GM23338 (cell line): ENCODE results near the gene LRCH3.

ENCODE experiments used
- CREB1 ChIP-seq: fragments of 250-450 bp; sonication (Bioruptor Pico); IDR thresholded peaks from 2 replicates; pipeline ENCODE4 v1.5.0; 2020; ENCODE audit warnings: low read depth, mild to moderate bottlenecking, moderate library complexity
- EZH2 ChIP-seq: fragments of 200-600 bp; sonication (generic); IDR thresholded peaks from one replicate; pipeline ENCODE4 v1.8.0; 2017; ENCODE audit warnings: antibody characterized with exemption, mild to moderate bottlenecking, low read depth; ENCODE audit not compliant: unreplicated experiment
- EZH2phosphoT487 ChIP-seq: fragments of 200-600 bp; sonication (generic); IDR thresholded peaks from one replicate; pipeline ENCODE4 v1.8.1; 2018; ENCODE audit warnings: antibody characterized with exemption; ENCODE audit not compliant: unreplicated experiment
- JUNB ChIP-seq: IDR thresholded peaks from one replicate; pipeline ENCODE4 v1.6.1; 2016; ENCODE audit warnings: antibody characterized with exemption; ENCODE audit not compliant: unreplicated experiment
- NANOG ChIP-seq: IDR thresholded peaks from 2 replicates; pipeline ENCODE4 v1.6.1; 2016; ENCODE audit warnings: antibody characterized with exemption, borderline replicate concordance
- POLR2AphosphoS5 ChIP-seq: IDR thresholded peaks from 2 replicates; pipeline ENCODE4 v1.6.1; 2016; ENCODE audit warnings: antibody characterized with exemption, low read depth
- REST ChIP-seq: IDR thresholded peaks from one replicate; pipeline ENCODE4 v1.6.1; 2018; ENCODE audit warnings: antibody characterized with exemption; ENCODE audit not compliant: unreplicated experiment
- STAT1 ChIP-seq: IDR thresholded peaks from one replicate; pipeline ENCODE4 v1.6.1; 2016; ENCODE audit warnings: antibody characterized with exemption; ENCODE audit not compliant: unreplicated experiment
- ZNF114 ChIP-seq: fragments of 250-450 bp; sonication (Bioruptor Pico); IDR thresholded peaks from 2 replicates; pipeline ENCODE4 v1.5.0; 2020; ENCODE audit warnings: mild to moderate bottlenecking, moderate library complexity
- ZNF331 ChIP-seq: fragments of 250-450 bp; sonication (Bioruptor Pico); IDR thresholded peaks from 2 replicates; pipeline ENCODE4 v1.5.0; 2020; ENCODE audit warnings: low read depth, mild to moderate bottlenecking, moderate library complexity
- TF ChIP-seq, protein P1 (sequence below), 2 experiments: fragments of 200-600 bp in 1 of 2; sonication (generic) in 1 of 2; conservative IDR thresholded peaks; 2 replicates each; pipeline versions ENCODE4 v1.5.1 to v1.6.1; 2016 to 2017; ENCODE audit warnings: antibody characterized with exemption in 2 of 2, low read depth in 2 of 2, mild to moderate bottlenecking in 2 of 2, moderate library complexity in 1 of 2
- TF ChIP-seq, protein P2 (sequence below): IDR thresholded peaks from 2 replicates; pipeline ENCODE4 v1.6.1; 2016; ENCODE audit warnings: antibody characterized with exemption

GRCh38 chr3:197814372-197814771 lies 23.3 kb downstream of the LRCH3 start:
- TF ChIP-seq, protein P1, sequence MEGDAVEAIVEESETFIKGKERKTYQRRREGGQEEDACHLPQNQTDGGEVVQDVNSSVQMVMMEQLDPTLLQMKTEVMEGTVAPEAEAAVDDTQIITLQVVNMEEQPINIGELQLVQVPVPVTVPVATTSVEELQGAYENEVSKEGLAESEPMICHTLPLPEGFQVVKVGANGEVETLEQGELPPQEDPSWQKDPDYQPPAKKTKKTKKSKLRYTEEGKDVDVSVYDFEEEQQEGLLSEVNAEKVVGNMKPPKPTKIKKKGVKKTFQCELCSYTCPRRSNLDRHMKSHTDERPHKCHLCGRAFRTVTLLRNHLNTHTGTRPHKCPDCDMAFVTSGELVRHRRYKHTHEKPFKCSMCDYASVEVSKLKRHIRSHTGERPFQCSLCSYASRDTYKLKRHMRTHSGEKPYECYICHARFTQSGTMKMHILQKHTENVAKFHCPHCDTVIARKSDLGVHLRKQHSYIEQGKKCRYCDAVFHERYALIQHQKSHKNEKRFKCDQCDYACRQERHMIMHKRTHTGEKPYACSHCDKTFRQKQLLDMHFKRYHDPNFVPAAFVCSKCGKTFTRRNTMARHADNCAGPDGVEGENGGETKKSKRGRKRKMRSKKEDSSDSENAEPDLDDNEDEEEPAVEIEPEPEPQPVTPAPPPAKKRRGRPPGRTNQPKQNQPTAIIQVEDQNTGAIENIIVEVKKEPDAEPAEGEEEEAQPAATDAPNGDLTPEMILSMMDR (conservative IDR thresholded peaks at IDR 0.05; ENCODE audit: low read depth in 2 of 2), result no peak
- no peak for TF ChIP-seq POLR2AphosphoS5
- TF ChIP-seq CREB1, result no peak
- no peak for TF ChIP-seq EZH2
- no peak for TF ChIP-seq NANOG
- no peak for TF ChIP-seq REST
- TF ChIP-seq EZH2phosphoT487, result no peak
- TF ChIP-seq, protein P2, sequence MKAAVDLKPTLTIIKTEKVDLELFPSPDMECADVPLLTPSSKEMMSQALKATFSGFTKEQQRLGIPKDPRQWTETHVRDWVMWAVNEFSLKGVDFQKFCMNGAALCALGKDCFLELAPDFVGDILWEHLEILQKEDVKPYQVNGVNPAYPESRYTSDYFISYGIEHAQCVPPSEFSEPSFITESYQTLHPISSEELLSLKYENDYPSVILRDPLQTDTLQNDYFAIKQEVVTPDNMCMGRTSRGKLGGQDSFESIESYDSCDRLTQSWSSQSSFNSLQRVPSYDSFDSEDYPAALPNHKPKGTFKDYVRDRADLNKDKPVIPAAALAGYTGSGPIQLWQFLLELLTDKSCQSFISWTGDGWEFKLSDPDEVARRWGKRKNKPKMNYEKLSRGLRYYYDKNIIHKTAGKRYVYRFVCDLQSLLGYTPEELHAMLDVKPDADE, result no peak
- no peak for TF ChIP-seq JUNB
- no peak for TF ChIP-seq STAT1
- no peak for TF ChIP-seq ZNF114 (CRISPR knock-in tag)
- TF ChIP-seq ZNF331 (CRISPR knock-in tag), result no peak
